Caco-2 (cell line): ENCODE results near the gene TMEM54. TPM values are rescaled to one million over a fixed set of nuclear protein-coding genes. Genes with fewer than 3 reads are reported as not detected.

Experiments
- BruUV-seq: library from RNA; stranded (reverse); fragments of 400-500 nt; replicated peaks from 2 replicates; lab custom pipeline; 2021; lab: Mats Ljungman, UMichigan
- CTCF ChIA-PET: fragments of 300-600 bp; sonication (Branson Sonifier 250); formaldehyde crosslinking; loops from one replicate; lab custom pipeline; 2022; ENCODE audit warnings: antibody characterized with exemption; lab: Charles Lee
- POLR2A ChIA-PET: fragments of 300-600 bp; sonication (Branson Sonifier 250); formaldehyde crosslinking; loops from one replicate; lab custom pipeline; 2022; ENCODE audit warnings: antibody characterized with exemption; lab: Charles Lee
- DNase-seq, 2 experiments: peaks; one replicate each; pipeline versions ENCODE4 v3.0.0 to v3.0.0-alpha.2; 2020 to 2022
- H3K27me3 ChIP-seq: replicated peaks from 2 replicates; pipeline ENCODE4 v1.6.0; 2011; ENCODE audit warnings: low read length; ENCODE audit not compliant: control insufficient read depth, insufficient read depth
- H3K36me3 ChIP-seq: 2 replicates; pipeline ENCODE4 v1.5.1; 2011; ENCODE audit warnings: low read length; ENCODE audit not compliant: control insufficient read depth, insufficient read depth
- H3K4me1 ChIP-seq: fragments of 250-450 bp; sonication (Bioruptor Pico); 2 replicates; pipeline ENCODE4 v1.5.1; 2020; ENCODE audit warnings: mild to moderate bottlenecking
- H3K4me3 ChIP-seq: 2 replicates; pipeline ENCODE4 v1.5.1; 2011; ENCODE audit warnings: low read depth, mild to moderate bottlenecking, control low read depth, low read length
- H3K9me3 ChIP-seq: fragments of 250-450 bp; sonication (Bioruptor Pico); 2 replicates; pipeline ENCODE4 v1.5.1; 2020; ENCODE audit warnings: mild to moderate bottlenecking, moderate library complexity
- H3K27ac Mint-ChIP-seq: one replicate; pipeline ENCODE4 v1.8.0; 2022; ENCODE audit warnings: mixed read lengths; ENCODE audit not compliant: unreplicated experiment
- H3K27me3 Mint-ChIP-seq: one replicate; pipeline ENCODE4 v1.8.0; 2022; ENCODE audit warnings: mixed read lengths; ENCODE audit not compliant: insufficient read depth, unreplicated experiment
- H3K36me3 Mint-ChIP-seq: one replicate; pipeline ENCODE4 v1.8.0; 2022; ENCODE audit warnings: mild to moderate bottlenecking, mixed read lengths; ENCODE audit not compliant: insufficient read depth, unreplicated experiment
- H3K4me1 Mint-ChIP-seq: one replicate; pipeline ENCODE4 v1.8.0; 2022; ENCODE audit warnings: low read depth, mixed read lengths; ENCODE audit not compliant: unreplicated experiment
- H3K4me3 Mint-ChIP-seq: one replicate; pipeline ENCODE4 v1.8.0; 2022; ENCODE audit warnings: mild to moderate bottlenecking, moderate library complexity, mixed read lengths; ENCODE audit not compliant: unreplicated experiment
- H3K9me3 Mint-ChIP-seq: one replicate; pipeline ENCODE4 v1.8.0; 2022; ENCODE audit warnings: mixed read lengths; ENCODE audit not compliant: unreplicated experiment
- intact Hi-C: fragments of 100-400 bp; cut with micrococcal nuclease; formaldehyde crosslinking; loops from one replicate; pipeline ENCODE4 v1.10.0; 2022; ENCODE audit not compliant: unreplicated experiment
- total RNA-seq: library from RNA; stranded (reverse); gene quantifications from 2 replicates; pipeline ENCODE4 v1.2.3, GENCODE V29; 2022
- TF ChIP-seq, protein P1 (sequence below), 2 experiments: fragments of 200-600 bp in 1 of 2; IDR thresholded peaks; 1 replicate in 1 of 2; 2 replicates in 1 of 2; pipeline versions ENCODE4 v1.5.1 to v1.8.0; 2011 to 2022; ENCODE audit warnings: antibody characterized with exemption in 1 of 2, control low read depth in 1 of 2, inconsistent platforms in 1 of 2, low read depth in 1 of 2, low read length in 1 of 2, mild to moderate bottlenecking in 1 of 2, moderate library complexity in 1 of 2; ENCODE audit not compliant: insufficient read depth in 1 of 2, severe bottlenecking in 1 of 2, unreplicated experiment in 1 of 2

Gene TMEM54
- total RNA-seq, 1 experiment from 2014 or later, result 50.1 TPM

DNA sequence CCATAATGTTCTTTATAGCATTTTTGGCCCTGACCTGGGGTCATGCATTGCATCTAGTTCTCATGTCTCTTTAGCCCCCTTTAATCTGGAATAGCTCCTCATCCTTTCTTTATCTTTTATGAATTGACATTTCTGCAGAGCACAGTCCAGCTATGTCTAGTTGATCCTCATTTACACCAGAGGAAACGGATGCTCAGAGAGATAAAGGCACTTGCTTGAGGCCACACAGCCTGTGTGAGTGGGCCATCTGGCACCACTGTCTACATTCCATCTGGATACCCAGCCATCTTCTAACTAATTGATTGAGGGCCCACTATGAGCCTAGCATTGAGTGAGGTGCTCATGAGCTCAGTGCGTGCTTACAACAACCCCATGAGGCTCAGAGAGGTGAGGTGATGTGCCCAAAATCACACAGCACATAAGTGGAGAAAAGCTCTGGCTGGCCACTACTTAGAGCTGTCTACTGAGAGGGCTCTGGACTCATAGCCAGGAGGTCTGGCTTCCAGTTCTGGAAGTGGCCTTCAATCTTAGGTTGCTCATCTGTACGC, 11.4 kb downstream of the TMEM54 start:
- ChIA-PET POLR2A (no interaction called here), CTCF (interaction anchor here (0.5 kb wide), 1 partner anchor 98 kb away, joined by 3 read pairs; no protein-coding TSS in a partner anchor)
- Histone ChIP-seq H3K4me3 (no peak overlapping the region), H3K4me1 (no peaks in the 10 kb centered on the region), H3K36me3 (no peaks in the 10 kb centered on the region), H3K9me3 (no peaks in the 10 kb centered on the region), H3K27me3 (no peaks in the 10 kb centered on the region)
- no TSS peak for BruUV-seq
- no peak for DNase-seq
- Mint-ChIP-seq H3K9me3 (no peaks in the 10 kb centered on the region), H3K27me3 (peaks cover 3% of the 10 kb centered on the region), H3K4me1 (peaks cover 8% of the 10 kb centered on the region), H3K27ac (no peak overlapping the region), H3K4me3 (no peak overlapping the region), H3K36me3 (peaks cover 6% of the 10 kb centered on the region)
- intact Hi-C loops, result no loop called here
- TF ChIP-seq, protein P1, sequence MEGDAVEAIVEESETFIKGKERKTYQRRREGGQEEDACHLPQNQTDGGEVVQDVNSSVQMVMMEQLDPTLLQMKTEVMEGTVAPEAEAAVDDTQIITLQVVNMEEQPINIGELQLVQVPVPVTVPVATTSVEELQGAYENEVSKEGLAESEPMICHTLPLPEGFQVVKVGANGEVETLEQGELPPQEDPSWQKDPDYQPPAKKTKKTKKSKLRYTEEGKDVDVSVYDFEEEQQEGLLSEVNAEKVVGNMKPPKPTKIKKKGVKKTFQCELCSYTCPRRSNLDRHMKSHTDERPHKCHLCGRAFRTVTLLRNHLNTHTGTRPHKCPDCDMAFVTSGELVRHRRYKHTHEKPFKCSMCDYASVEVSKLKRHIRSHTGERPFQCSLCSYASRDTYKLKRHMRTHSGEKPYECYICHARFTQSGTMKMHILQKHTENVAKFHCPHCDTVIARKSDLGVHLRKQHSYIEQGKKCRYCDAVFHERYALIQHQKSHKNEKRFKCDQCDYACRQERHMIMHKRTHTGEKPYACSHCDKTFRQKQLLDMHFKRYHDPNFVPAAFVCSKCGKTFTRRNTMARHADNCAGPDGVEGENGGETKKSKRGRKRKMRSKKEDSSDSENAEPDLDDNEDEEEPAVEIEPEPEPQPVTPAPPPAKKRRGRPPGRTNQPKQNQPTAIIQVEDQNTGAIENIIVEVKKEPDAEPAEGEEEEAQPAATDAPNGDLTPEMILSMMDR (IDR thresholded peaks at IDR 0.05; ENCODE audit: insufficient read depth in 1 of 2, low read depth in 1 of 2, low read length in 1 of 2, severe bottlenecking in 1 of 2, unreplicated experiment in 1 of 2), result no peak

DNA sequence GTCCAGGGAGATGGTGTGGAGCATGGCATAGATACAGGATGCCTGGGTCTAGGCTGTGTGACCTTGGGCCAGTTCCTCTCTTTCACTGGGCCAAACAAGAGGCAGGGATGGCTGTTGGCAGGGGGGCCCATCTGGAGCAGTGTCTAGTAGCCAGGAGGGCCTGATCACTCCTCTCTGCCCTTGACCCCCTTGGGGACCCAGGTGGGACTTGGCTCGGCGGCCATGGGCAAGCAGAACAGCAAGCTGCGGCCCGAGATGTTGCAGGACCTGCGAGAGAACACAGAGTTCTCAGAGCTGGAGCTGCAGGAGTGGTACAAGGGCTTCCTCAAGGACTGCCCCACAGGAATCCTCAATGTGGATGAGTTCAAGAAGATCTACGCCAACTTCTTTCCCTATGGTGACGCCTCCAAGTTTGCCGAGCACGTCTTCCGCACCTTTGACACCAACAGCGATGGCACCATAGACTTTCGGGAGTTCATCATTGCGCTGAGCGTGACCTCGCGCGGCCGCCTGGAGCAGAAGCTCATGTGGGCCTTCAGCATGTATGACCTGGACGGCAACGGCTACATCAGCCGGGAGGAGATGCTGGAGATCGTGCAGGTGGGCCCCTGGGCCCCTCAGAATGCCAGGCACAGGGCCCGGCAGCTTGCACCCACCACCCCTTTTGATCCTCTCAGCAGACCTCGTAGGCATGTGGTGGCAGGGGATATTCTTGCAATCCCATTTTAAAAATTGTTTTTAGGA, 12.3 kb downstream of the TMEM54 start:
- TF ChIP-seq, protein P1 (IDR thresholded peaks at IDR 0.05; ENCODE audit: insufficient read depth in 1 of 2, low read depth in 1 of 2, low read length in 1 of 2, severe bottlenecking in 1 of 2, unreplicated experiment in 1 of 2), result no peak
- BruUV-seq, result no TSS peak

DNA sequence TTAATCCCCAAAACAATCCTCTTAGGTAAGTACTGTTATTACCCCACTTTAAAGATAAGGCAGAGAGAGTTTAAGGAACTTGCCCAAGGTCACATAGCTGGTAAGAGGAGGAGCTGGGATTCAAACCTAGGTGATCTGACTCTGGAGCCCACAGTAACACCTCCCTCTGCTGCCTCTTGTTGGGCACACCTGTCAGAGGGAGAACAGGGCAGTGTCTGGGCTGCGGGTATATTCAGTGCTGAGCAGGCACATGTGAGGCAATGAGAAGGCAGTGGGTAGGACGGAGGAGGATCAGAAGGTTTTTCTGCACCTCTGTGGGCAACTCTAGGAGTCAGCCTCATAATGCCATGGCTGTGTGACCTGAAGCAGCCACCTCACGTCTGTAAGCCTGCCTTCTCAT, 13.1 kb downstream of the TMEM54 start:
- Histone ChIP-seq H3K4me3 (no peak overlapping the region), H3K36me3 (no peaks in the 10 kb centered on the region), H3K4me1 (no peaks in the 10 kb centered on the region), H3K9me3 (no peaks in the 10 kb centered on the region), H3K27me3 (no peaks in the 10 kb centered on the region)
- ChIA-PET POLR2A (no interaction called here), CTCF (no interaction called here)
- Mint-ChIP-seq H3K27ac (no peak overlapping the region), H3K27me3 (peaks cover 3% of the 10 kb centered on the region), H3K4me3 (no peak overlapping the region), H3K9me3 (no peaks in the 10 kb centered on the region), H3K36me3 (peaks cover 7% of the 10 kb centered on the region), H3K4me1 (peaks cover 8% of the 10 kb centered on the region)
- TF ChIP-seq, protein P1 (IDR thresholded peaks at IDR 0.05; ENCODE audit: insufficient read depth in 1 of 2, low read depth in 1 of 2, low read length in 1 of 2, severe bottlenecking in 1 of 2, unreplicated experiment in 1 of 2), result no peak
- intact Hi-C loops, result no loop called here
- no peak for DNase-seq
- BruUV-seq, result no TSS peak

More for the DNA sequence above, 12.3 kb downstream of the TMEM54 start:
- ChIA-PET POLR2A (no interaction called here), CTCF (no interaction called here)
- Mint-ChIP-seq H3K9me3 (no peaks in the 10 kb centered on the region), H3K4me3 (no peak overlapping the region), H3K4me1 (peaks cover 8% of the 10 kb centered on the region), H3K36me3 (peaks cover 7% of the 10 kb centered on the region), H3K27me3 (peaks cover 3% of the 10 kb centered on the region), H3K27ac (no peak overlapping the region)
- Histone ChIP-seq H3K36me3 (no peaks in the 10 kb centered on the region), H3K9me3 (no peaks in the 10 kb centered on the region), H3K4me1 (no peaks in the 10 kb centered on the region), H3K4me3 (no peak overlapping the region), H3K27me3 (no peaks in the 10 kb centered on the region)
- intact Hi-C loops, result no loop called here
- no peak for DNase-seq
